ENCODE data around the gene ARL14EP.

ARL14EP gene

GRCh38 chr11:30311189-30311588, 11.7 kb upstream of the ARL14EP start:
- Histone ChIP-seq H3K4me1 (ENCODE audit: control insufficient read depth, insufficient read depth, low read length) (no peaks in the 10 kb centered on the region), H3K9ac (ENCODE audit: low read length) (no peak overlapping the region), H3K27ac (ENCODE audit: low read depth, low read length) (no peak overlapping the region), H3K4me3 (ENCODE audit: low read length) (no peak overlapping the region), H3K36me3 (ENCODE audit: control insufficient read depth, insufficient read depth, low read length) (no peaks in the 10 kb centered on the region), H3K27me3 (ENCODE audit: control insufficient read depth, insufficient read depth, low read length) (no peaks in the 10 kb centered on the region)

GRCh38 chr11:30312243-30312642, 10.7 kb upstream of the ARL14EP start:
- no peak overlapping the region for H3K4me3 ChIP-seq (ENCODE audit: low read length)
- H3K4me1 ChIP-seq (ENCODE audit: control insufficient read depth, insufficient read depth, low read length) = no peaks in the 10 kb centered on the region
- no peaks in the 10 kb centered on the region for H3K36me3 ChIP-seq (ENCODE audit: control insufficient read depth, insufficient read depth, low read length)
- H3K27ac ChIP-seq (ENCODE audit: low read depth, low read length) = no peak overlapping the region
- H3K9ac ChIP-seq (ENCODE audit: low read length) = no peak overlapping the region
- no peaks in the 10 kb centered on the region for H3K27me3 ChIP-seq (ENCODE audit: control insufficient read depth, insufficient read depth, low read length)

- Histone ChIP-seq H3K4me1 (ENCODE audit: control insufficient read depth, insufficient read depth, low read length) (no peaks in the 10 kb centered on the region), H3K27me3 (ENCODE audit: control insufficient read depth, insufficient read depth, low read length) (no peaks in the 10 kb centered on the region), H3K36me3 (ENCODE audit: control insufficient read depth, insufficient read depth, low read length) (no peaks in the 10 kb centered on the region), H3K9ac (ENCODE audit: low read length) (no peak overlapping the region), H3K4me3 (ENCODE audit: low read length) (no peak overlapping the region), H3K27ac (ENCODE audit: low read depth, low read length) (no peak overlapping the region)
Observed at GRCh38 chr11:30313580-30313979, 9.3 kb upstream of the ARL14EP start.

- Histone ChIP-seq H3K9ac (ENCODE audit: low read length) (no peak overlapping the region), H3K4me1 (ENCODE audit: control insufficient read depth, insufficient read depth, low read length) (no peaks in the 10 kb centered on the region), H3K27me3 (ENCODE audit: control insufficient read depth, insufficient read depth, low read length) (no peaks in the 10 kb centered on the region), H3K36me3 (ENCODE audit: control insufficient read depth, insufficient read depth, low read length) (no peaks in the 10 kb centered on the region), H3K4me3 (ENCODE audit: low read length) (no peak overlapping the region), H3K27ac (ENCODE audit: low read depth, low read length) (no peak overlapping the region)
Observed at GRCh38 chr11:30314625-30315024, 8.3 kb upstream of the ARL14EP start.

- Histone ChIP-seq H3K36me3 (ENCODE audit: control insufficient read depth, insufficient read depth, low read length) (no peaks in the 10 kb centered on the region), H3K4me3 (ENCODE audit: low read length) (no peak overlapping the region), H3K9ac (ENCODE audit: low read length) (no peak overlapping the region), H3K4me1 (ENCODE audit: control insufficient read depth, insufficient read depth, low read length) (no peaks in the 10 kb centered on the region), H3K27ac (ENCODE audit: low read depth, low read length) (no peak overlapping the region), H3K27me3 (ENCODE audit: control insufficient read depth, insufficient read depth, low read length) (no peaks in the 10 kb centered on the region)
Observed at GRCh38 chr11:30316237-30316636, 6.7 kb upstream of the ARL14EP start.

- H3K4me3 ChIP-seq (ENCODE audit: low read length) = no peak overlapping the region
- H3K27me3 ChIP-seq (ENCODE audit: control insufficient read depth, insufficient read depth, low read length) = no peaks in the 10 kb centered on the region
- H3K27ac ChIP-seq (ENCODE audit: low read depth, low read length) = no peak overlapping the region
- no peaks in the 10 kb centered on the region for H3K4me1 ChIP-seq (ENCODE audit: control insufficient read depth, insufficient read depth, low read length)
- H3K9ac ChIP-seq (ENCODE audit: low read length) = no peak overlapping the region
- no peaks in the 10 kb centered on the region for H3K36me3 ChIP-seq (ENCODE audit: control insufficient read depth, insufficient read depth, low read length)
Observed at GRCh38 chr11:30317030-30317429, 5.9 kb upstream of the ARL14EP start.

GRCh38 chr11:30321321-30321720, 1.6 kb upstream of the ARL14EP start:
- Histone ChIP-seq H3K36me3 (ENCODE audit: control insufficient read depth, insufficient read depth, low read length) (no peaks in the 10 kb centered on the region), H3K4me1 (ENCODE audit: control insufficient read depth, insufficient read depth, low read length) (peaks cover 12% of the 10 kb centered on the region), H3K9ac (ENCODE audit: low read length) (no peak overlapping the region), H3K27ac (ENCODE audit: low read depth, low read length) (no peak overlapping the region), H3K4me3 (ENCODE audit: low read length) (no peak overlapping the region), H3K27me3 (ENCODE audit: control insufficient read depth, insufficient read depth, low read length) (no peaks in the 10 kb centered on the region)

- Histone ChIP-seq H3K9ac (ENCODE audit: low read length) (no peak overlapping the region), H3K27ac (ENCODE audit: low read depth, low read length) (no peak overlapping the region), H3K4me1 (ENCODE audit: control insufficient read depth, insufficient read depth, low read length) (peaks cover 16% of the 10 kb centered on the region), H3K27me3 (ENCODE audit: control insufficient read depth, insufficient read depth, low read length) (no peaks in the 10 kb centered on the region), H3K36me3 (ENCODE audit: control insufficient read depth, insufficient read depth, low read length) (no peaks in the 10 kb centered on the region), H3K4me3 (ENCODE audit: low read length) (peak overlapping the region; percentile 84)
Observed at GRCh38 chr11:30322191-30322590, 713 bp upstream of the ARL14EP start.

- Histone ChIP-seq H3K4me3 (ENCODE audit: low read length) (no peak overlapping the region), H3K9ac (ENCODE audit: low read length) (no peak overlapping the region), H3K4me1 (ENCODE audit: control insufficient read depth, insufficient read depth, low read length) (peaks cover 16% of the 10 kb centered on the region), H3K36me3 (ENCODE audit: control insufficient read depth, insufficient read depth, low read length) (no peaks in the 10 kb centered on the region), H3K27ac (ENCODE audit: low read depth, low read length) (no peak overlapping the region), H3K27me3 (ENCODE audit: control insufficient read depth, insufficient read depth, low read length) (no peaks in the 10 kb centered on the region)
Observed at GRCh38 chr11:30326114-30326778, 3.3 kb downstream of the ARL14EP start.

GRCh38 chr11:30326906-30327305, 4.0 kb downstream of the ARL14EP start:
- Histone ChIP-seq H3K36me3 (ENCODE audit: control insufficient read depth, insufficient read depth, low read length) (no peaks in the 10 kb centered on the region), H3K27ac (ENCODE audit: low read depth, low read length) (no peak overlapping the region), H3K4me1 (ENCODE audit: control insufficient read depth, insufficient read depth, low read length) (peaks cover 16% of the 10 kb centered on the region), H3K27me3 (ENCODE audit: control insufficient read depth, insufficient read depth, low read length) (no peaks in the 10 kb centered on the region), H3K4me3 (ENCODE audit: low read length) (no peak overlapping the region), H3K9ac (ENCODE audit: low read length) (no peak overlapping the region)

- H3K4me1 ChIP-seq (ENCODE audit: control insufficient read depth, insufficient read depth, low read length) = peaks cover 14% of the 10 kb centered on the region
- H3K9ac ChIP-seq (ENCODE audit: low read length) = no peak overlapping the region
- H3K36me3 ChIP-seq (ENCODE audit: control insufficient read depth, insufficient read depth, low read length) = peaks cover 3% of the 10 kb centered on the region
- no peaks in the 10 kb centered on the region for H3K27me3 ChIP-seq (ENCODE audit: control insufficient read depth, insufficient read depth, low read length)
- no peak overlapping the region for H3K4me3 ChIP-seq (ENCODE audit: low read length)
- no peak overlapping the region for H3K27ac ChIP-seq (ENCODE audit: low read depth, low read length)
Observed at GRCh38 chr11:30328681-30329080, 5.8 kb downstream of the ARL14EP start.

GRCh38 chr11:30329150-30329940, 6.4 kb downstream of the ARL14EP start:
- H3K27ac ChIP-seq (ENCODE audit: low read depth, low read length) = no peak overlapping the region
- H3K4me3 ChIP-seq (ENCODE audit: low read length) = no peak overlapping the region
- H3K9ac ChIP-seq (ENCODE audit: low read length) = no peak overlapping the region
- peaks cover 10% of the 10 kb centered on the region for H3K4me1 ChIP-seq (ENCODE audit: control insufficient read depth, insufficient read depth, low read length)
- H3K27me3 ChIP-seq (ENCODE audit: control insufficient read depth, insufficient read depth, low read length) = no peaks in the 10 kb centered on the region
- H3K36me3 ChIP-seq (ENCODE audit: control insufficient read depth, insufficient read depth, low read length) = peaks cover 6% of the 10 kb centered on the region

GRCh38 chr11:30333405-30333804, 10.5 kb downstream of the ARL14EP start:
- Histone ChIP-seq H3K4me1 (ENCODE audit: control insufficient read depth, insufficient read depth, low read length) (no peaks in the 10 kb centered on the region), H3K27me3 (ENCODE audit: control insufficient read depth, insufficient read depth, low read length) (no peaks in the 10 kb centered on the region), H3K36me3 (ENCODE audit: control insufficient read depth, insufficient read depth, low read length) (peaks cover 17% of the 10 kb centered on the region), H3K27ac (ENCODE audit: low read depth, low read length) (no peak overlapping the region), H3K4me3 (ENCODE audit: low read length) (no peak overlapping the region), H3K9ac (ENCODE audit: low read length) (no peak overlapping the region)
